Measurements from ENCODE around the gene DPF3.

DNA sequence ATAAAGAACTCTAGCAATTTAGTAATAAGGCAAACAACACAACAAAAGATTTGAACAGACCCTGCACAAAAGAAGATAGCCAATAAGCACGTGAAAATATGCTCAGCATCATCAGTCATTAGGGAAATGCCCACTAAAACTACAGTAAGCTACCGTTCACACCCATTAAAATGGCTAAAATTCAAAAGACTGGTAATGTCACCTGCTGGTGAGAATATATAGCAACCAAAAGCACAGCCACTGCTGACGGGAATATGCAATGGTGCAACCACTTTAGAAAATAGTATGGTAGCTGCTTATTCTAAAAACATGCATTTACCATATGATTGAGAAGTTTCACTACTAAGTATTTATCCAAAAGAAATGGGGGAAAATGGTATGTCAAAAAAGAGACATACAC lies 74.9 kb downstream of the DPF3 start:
- TF ChIP-seq, protein P1, sequence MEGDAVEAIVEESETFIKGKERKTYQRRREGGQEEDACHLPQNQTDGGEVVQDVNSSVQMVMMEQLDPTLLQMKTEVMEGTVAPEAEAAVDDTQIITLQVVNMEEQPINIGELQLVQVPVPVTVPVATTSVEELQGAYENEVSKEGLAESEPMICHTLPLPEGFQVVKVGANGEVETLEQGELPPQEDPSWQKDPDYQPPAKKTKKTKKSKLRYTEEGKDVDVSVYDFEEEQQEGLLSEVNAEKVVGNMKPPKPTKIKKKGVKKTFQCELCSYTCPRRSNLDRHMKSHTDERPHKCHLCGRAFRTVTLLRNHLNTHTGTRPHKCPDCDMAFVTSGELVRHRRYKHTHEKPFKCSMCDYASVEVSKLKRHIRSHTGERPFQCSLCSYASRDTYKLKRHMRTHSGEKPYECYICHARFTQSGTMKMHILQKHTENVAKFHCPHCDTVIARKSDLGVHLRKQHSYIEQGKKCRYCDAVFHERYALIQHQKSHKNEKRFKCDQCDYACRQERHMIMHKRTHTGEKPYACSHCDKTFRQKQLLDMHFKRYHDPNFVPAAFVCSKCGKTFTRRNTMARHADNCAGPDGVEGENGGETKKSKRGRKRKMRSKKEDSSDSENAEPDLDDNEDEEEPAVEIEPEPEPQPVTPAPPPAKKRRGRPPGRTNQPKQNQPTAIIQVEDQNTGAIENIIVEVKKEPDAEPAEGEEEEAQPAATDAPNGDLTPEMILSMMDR (IDR thresholded peaks at IDR 0.05; ENCODE audit: low read depth, low read length, poor library complexity, severe bottlenecking) = no peak
- no peak for TF ChIP-seq EZH2phosphoT487 (IDR thresholded peaks at IDR 0.05; ENCODE audit: borderline replicate concordance, low read length)
